DND-41 (cell line): ENCODE results near the gene CFAP43.

Source experiments
- CTCF ChIP-seq: IDR thresholded peaks from 2 replicates; pipeline ENCODE4 v1.5.1; 2012; ENCODE audit warnings: borderline replicate concordance, low read length, moderate library complexity, mild to moderate bottlenecking; ENCODE audit not compliant: poor library complexity, severe bottlenecking; ENCODE audit errors: extremely low read depth
- EZH2 ChIP-seq: IDR thresholded peaks from 3 replicates; pipeline ENCODE4 v1.6.1; 2012; ENCODE audit warnings: borderline replicate concordance, low read depth, mild to moderate bottlenecking, moderate library complexity, low read length, inconsistent platforms; ENCODE audit not compliant: severe bottlenecking

DNA sequence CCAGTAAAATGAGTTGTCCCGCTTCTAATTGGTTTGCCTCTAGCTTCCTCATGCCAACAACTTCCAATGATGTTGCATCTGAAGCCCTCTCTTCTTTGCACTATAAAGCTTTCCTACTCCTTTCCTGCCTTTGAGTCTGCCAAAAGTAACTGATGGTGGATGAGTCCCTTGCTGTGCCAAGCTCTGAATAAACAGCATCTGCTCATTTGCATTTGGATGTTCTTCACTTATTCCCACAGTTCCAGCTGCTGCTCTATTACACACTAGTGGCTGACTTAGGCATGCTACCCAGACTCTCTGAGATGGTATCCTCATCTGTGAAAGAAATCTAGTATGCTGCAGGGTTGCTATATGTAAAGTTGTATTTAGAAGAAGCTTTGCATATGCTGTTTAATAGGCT, 85.3 kb downstream of the CFAP43 start:
- TF ChIP-seq CTCF = no peak
- TF ChIP-seq EZH2 = no peak
